Superior temporal gyrus (tissue), 1 donor: Measurements from ENCODE around the gene BABAM1.

Experiments used
- DNase-seq: peaks from one replicate; pipeline ENCODE4 v3.0.0-alpha.2; 2016; ENCODE audit errors: extremely low spot score

BABAM1 gene

DNA sequence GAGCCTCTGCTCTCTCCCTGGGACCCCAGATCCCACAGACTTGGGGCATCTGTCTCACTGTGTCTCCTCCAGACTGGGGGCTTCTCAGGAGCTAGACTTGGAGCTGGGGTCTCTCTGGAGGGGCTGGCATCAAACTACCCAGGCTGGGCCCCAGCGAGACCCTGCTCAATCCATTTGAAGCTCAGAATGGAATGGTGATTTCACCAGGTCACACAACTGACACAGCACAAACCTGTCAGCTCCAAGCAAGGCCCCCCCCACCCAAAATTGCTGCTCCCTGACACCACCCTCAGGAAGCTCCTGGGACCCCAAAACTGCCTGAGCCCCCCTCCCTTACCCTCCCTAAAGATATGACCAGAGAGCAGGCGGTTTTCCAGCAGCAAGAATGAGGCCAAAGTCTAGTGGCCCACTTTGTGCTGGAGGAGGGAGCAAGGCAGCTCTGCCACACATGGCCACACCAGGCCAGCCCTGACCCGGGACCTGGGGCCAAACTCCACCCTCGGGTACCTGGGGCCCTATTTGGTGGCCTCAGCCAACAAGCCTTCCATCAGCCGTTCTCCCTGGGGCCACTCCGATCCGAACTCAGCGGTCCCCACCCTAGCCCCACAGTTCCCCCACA, 23.9 kb upstream of the BABAM1 start:
- DNase-seq, result no peak

DNA sequence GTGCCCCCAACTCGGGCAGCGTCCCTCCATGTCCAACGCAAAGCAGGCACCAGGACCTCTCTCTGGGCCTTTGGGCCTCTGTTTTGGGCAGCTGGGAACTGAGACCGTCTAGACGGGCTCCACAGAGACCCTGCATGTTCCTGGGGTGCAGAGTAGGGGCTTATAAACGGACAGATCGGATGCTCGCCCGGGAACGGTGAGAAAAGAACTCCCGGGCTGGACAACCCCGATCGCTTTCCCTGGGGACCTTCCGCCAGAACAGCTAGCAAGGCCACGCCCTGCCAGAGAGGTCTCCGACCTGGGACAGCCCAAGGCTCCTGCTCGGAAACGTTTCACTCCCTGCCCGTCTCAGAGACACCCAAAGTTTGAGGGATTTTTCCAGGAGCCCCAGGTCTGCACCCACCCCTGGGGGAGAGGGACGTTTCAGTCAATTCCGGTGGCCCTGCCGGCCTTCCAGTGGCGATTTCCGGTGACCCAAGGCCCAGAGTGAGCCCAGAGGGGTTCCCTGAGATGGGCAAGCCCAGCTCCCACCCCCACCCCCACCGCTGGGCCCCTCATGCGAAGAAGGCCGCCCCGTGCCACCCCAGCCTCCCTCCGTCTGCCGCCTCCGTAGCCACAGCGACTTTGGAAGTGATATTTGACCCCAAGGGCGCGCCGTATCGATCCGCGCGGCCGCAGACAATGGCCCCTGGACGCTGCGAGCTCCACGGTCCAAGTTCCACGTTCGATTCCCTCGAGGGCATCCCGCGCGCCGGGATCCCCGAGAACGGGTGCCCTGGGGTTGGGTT, 23.2 kb upstream of the BABAM1 start:
- no peak for DNase-seq

DNA sequence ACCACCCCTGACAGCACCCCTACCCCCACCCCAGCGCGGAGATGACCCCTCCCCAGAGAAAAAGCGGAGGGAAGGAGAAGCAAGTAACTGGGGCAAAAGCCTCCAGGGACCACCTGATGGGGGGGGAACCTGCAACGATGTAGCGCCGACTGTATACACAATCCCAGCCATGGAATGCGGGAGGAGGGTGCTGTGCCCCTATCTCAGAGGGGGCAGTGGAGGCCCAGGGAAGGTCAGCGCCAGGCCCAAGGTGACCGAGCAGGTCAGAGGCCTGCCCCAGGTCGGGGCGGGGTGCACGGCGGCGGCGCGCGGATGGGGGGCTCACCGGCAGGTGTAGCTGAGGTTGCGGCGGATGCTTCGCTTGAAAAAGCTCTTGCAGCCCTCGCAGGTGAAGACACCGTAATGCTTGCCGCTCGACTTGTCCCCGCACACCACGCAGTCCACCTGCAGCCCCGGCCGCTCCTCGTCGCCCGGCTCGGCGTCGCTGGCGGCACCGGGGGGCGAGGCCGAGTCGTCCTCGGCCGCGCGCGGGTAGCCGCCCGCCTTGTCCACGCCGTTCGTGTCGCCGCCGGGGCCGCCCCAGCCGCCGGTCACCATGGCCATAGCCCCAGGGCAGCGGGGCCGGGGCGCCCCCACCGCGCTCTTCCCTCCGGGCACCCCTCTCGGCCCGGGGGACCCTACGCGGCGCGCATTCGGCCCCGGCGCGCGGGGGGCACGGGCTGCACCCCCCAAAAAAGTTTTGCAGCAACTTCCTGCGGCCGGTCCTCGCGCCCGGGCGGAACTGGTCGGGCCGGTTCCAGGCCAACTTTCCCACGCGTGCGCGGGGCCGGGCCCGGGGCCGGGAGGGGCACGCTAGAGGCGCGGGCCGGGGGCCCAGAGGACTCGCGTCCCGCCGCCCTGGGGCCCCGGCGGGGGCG, 22.4 kb upstream of the BABAM1 start:
- DNase-seq, result no peak

DNA sequence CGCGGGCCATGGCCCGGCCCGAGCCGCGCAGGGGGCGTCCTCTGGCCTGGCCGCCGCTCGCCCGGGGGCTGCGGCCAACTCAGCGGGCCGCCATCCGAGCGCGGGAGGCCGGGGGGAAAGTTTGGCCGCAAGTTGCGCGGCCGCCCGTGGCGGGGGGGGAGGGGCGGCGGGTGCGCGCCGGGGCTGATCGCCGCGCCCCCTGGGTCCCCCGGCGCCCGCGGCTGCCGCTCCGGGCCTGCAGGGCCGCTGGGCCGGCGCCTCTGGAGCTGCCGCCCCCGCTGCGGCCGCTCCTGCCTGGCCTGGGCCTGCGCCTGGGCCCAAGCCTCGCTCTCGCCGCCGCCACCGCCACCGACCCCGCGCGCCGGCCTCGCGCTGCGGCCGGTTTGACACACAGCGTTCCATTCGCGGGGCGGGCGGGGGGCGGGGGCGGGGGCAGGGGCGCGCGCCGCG, 21.7 kb upstream of the BABAM1 start, which contains the start of gene NR2F6:
Gene NR2F6 (minus strand): TSS at position 385 of the 450 bp plus-strand sequence. CDS start 699 bp downstream, outside the sequence.
- no peak for DNase-seq

DNA sequence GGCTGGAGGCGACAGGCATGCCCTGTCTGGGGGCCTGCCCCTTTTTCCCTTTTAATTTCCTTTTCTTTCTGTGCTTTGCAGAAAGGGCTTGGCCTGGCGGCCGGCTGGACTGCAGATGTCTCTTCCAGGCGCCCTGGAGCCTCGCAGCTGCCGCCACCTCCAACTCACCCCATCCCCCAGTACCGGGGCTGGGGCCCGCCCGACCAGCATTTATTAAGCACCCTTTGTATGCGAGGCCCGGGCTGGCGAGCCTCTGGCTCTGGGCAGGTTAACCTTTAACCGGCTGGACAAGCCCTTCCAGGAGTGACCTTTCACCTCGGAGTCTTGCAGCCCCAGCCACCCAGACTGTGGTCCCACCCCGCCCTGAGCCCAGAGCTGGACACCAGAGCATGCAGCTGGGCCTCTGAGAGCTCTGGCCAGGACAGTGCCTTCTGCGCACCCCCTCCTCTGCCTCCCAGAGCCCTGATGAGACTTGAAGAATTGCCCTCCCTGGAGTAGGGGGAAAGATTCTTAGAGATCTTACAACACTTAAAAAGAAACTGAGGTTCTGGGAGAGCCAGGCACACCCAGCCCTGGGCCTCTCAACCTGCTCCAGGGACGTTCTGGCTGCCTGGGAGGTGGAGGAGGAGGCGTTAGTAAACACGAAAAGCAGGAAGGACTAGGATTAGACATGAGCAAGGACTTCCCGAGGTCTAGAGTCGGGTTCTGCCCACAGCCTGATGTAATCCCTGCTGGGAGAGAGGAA, 20.4 kb upstream of the BABAM1 start:
- no peak for DNase-seq

DNA sequence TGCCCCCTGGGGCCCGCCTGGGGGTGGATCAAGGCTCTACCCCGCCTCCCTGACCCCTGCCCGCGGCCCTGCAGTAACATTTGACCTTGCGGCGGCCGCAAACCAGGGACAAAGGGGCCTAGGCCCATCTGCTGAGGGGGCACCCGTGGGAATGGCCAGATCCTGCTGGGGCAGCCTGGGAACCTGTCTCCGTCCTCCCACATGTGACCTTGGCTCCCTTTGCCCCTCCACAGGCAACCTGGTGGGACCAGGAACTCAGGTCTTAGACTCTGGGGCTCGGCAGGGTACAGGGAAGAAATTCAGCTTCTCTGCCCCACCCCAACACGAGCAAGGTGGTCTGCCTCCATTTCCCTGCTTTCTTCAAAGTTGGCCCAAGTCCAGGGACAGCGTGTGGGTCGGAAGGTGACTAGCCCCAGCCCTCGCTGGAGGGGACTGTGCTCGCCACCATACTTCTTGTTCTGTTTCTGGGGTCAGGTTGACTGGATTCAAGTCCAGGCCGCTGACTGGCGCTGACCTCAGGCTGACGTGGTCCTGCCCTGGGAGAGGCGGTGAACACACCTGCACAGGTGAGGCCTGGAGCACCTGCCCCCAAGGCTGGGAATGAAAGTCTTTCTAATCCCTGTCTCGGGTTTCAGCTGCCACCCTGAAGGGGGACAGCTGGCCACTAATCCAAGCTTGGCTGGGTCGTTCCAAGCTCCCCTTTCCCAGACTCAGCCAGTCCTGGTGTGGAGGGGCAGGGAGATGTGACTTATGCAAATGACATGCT, 19.0 kb upstream of the BABAM1 start:
- DNase-seq, result no peak

DNA sequence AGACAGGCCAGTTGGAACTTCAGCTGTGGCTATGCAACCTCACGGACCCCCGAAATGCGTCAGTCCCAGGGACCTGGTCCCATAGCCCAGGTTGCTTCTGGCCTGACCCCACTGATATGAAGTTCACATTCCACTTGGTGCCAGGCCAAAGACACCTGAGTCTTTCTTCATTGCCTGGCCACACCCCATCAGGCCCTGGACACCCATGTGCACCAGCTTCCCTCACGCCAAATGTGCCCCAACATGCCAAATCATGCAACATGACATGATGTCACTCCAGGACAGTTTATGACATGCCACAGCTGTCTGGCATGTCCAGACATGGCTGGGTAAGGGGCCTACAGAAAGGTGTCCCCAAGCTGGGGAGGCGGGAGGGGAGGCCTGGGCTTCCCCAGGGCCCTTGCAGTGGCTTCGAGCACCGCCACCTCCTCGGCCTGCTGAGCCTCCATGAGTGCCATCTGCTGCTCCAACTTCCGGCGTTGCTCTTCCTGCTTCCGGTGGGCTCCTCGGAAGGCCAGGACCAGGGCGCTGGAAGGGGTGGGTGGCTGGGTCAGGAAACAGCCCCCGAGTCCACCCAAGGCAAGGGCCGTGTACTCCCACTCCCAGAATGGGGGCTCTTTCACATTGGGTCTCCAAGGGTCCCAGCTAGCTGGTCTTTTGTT, 17.2 kb upstream of the BABAM1 start:
- DNase-seq, result no peak

DNA sequence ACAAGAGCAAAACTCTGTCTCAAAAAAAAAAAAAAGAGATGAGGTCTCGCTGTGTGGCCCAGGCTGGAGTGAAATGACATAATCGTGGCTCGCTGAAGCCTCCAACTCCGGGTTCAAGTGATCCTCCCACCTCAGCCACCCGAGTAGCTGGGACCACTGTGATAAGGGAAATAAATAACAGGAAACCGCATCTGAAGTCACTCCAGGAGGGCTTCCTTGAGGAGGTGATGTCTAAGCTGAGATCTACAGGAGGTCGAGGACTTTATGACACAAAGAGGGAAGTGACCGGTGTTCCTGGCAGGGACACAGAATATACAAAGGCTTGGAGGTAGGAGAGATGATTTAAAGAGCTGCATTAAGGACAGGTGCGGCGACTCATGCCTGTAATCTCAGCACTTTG, 12.6 kb upstream of the BABAM1 start:
- DNase-seq, result no peak

DNA sequence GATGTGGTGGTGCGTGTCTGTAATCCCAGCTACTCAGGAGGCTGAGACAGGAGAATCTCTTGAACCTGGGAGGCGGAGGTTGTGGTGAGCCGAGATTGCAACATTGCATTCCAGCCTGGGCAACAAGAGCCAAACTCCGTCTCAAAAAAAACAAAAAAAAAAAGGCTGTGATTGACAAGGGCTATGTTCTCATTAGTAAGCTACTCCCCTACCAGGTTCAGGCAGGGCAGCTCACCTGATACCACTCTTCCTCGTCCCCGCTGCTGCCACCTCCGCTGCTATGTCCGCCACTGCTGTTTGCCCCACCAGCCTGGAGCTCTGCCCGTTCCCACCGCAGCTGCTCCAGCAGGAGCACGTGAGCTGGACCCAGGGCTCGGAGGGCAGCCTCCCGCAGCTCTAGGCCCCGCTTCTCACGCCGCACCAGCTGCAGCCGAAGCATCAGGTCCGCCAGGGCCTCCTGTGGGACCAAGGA, 12.1 kb upstream of the BABAM1 start:
- DNase-seq, result no peak

DNA sequence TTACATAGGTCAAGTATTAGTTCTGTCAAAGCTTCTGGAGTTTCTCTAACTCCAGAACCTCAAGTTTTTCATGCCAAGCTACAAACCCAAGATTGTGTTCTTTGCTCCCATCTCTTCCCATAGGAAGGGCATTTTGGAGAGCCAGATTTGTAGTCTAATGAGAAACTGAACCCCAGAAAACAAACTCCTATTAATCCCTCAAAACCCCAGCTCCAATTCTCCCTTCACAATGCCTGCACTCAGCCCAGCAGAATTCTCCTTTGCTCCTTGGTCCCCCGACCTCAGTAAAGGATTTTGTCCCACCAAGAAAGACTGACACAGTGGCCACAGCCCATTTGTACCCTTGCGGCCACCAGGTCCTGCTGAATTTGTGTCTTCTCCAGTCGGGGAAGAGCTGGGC, 11.1 kb upstream of the BABAM1 start:
- DNase-seq, result no peak

DNA sequence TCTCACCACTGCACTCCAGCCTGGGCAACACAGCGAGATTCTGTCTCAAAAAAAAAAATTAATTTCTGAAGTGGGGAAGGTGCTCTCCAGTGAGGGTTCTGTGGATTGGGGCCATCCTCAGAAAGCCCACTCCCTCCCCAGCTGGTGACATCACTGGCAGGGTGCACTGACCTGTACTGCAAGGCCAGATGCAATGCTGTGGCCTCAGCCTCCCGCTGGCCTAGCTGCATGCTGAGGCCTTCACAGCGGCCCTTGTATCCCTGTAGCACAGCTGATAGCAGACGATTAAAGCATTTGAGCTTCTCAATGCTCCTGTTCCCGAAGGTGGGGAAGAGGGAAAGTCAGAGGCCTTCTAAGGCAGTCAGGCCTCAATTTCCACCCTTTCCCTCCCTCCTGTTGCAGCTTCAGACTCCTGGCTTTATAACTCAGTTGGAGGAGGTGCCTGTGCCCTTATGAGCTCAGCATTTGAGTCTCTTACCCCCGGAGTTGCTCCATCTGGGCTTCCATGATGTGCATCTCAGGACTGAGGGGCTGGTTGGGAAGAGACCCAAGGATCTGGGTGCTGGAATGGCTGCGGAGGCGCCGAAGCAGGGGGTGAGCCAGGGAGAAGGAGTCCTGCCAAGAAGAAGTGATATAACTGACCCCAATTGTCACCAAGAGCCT, 8.0 kb upstream of the BABAM1 start:
- DNase-seq, result no peak

DNA sequence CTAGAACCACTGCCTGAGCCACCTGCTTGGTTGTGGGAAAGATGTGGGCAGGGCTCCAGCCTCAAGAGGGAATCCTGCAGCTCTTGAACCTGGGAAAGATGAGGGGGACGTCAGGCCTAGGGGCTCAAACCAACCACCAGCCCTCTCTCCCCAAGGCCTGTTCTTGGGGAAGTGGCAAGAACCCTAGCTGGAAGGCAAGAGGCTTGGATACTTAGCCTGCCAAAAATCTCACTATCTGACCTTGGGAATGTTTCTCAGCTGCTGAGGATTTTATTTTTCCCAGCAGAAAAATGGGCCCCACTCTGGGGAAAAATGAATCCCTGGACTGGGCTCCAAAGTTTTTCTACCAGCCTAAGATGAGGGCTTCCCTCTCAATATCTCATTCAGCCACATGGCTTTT, 7.3 kb upstream of the BABAM1 start:
- DNase-seq, result no peak

DNA sequence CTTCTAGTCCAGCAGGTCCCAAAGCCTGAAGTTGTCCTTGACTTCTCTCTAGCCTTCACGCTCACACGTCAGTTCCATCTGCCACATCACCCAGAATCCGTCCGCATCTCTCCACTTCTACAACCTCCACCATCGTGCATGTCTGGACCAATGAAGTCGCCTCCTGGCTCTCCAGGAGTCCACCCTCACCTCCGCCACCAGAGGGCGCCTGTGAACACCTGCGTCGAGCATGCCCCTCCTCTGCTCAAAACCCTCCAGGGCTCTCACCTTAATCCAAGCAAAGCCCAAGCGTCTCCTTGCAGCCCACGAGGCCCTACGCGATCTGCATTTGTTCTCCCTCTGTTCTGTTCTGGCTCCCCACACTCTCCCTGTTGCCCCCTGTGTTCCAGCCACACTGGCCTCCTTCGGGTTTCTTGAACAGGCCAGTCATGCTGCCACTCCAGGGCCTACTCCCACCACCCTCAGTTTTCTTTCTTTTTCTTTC, 6.4 kb upstream of the BABAM1 start:
- DNase-seq, result peak; percentile 31

DNA sequence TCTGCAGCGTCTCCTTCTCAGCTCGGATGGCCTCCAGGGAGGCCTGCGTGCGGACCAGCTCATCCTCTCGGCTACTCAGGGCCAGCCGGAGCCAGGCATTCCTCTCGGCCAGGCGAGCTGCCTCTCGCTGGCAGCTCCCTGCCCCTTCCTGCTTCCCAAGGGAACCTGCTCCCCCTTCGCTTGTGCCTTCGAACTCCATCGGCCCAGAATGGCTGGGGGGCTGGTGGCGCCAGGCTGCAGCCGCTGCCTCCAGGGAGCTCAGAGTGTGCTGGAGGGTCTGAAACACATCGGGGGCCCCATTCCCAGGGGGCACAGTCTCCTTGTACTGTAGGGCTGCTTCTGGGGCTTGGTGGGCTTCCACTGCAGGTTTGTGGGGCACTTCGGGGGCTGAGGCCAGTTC, 4.7 kb upstream of the BABAM1 start:
- no peak for DNase-seq

DNA sequence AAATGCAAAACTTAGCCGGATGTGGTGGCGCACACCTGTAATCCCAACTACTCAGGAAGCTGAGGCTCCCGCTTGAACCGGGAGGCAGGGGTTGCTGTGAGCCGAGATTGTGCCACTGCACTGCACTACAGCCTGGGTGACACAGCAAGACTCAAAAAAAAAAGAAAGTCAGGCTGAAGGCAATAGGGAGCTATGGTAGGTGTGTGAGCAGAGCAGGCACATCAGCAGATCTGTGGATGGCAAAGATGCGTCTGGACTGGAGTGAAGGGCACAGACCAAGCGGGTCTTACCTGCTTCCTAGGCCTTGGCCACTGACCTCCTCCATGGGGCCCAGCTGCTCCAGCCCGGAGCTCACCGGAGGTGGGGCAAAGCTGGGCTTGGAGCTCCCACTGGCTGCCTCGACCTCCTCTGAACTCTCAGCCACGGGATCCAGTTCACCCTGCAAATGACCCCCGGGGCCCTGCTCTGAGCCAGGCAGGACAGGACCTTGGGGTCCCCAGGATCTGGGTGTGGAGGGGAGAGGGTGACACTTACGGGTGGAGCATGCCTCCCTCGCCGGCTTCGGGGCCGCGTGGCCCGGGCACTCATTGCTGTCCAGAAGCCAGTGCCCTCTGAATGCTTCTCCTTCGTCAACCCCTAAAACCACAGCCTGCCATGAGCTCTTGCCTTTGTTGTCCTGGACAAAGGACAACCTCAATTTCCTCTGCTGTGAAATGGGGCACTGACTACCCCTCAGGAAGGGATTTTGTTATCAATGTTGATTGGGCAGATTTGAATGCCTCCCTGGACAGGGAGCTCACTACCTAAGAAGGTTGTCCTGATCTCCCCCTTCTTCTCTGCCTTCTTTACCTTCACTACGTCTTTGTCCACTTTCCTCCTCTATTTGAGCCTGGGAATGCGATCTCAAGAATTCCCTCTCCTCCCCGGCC, 3.3 kb upstream of the BABAM1 start:
- no peak for DNase-seq

DNA sequence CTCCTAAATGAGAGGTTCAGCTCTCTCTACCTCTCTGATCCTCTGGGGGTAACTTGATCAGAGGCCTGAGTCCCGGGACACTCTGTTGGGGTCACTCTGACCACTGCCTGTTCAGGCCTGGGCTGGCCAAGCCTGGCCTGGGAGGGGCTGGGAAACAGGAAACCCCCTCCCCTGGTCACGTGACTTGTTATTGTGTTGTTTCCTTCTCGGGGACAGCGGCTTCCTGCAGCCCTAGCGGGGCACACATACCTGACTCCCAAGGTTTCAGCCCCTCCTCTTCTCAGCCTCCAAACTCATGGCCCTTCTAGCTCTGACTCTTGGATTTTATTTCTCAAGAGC, 2.6 kb upstream of the BABAM1 start, which contains the start of gene USHBP1:
Gene USHBP1 (minus strand): TSS at position 105 of the 339 bp plus-strand sequence. CDS start 446 bp downstream, outside the sequence.
- no peak for DNase-seq

DNA sequence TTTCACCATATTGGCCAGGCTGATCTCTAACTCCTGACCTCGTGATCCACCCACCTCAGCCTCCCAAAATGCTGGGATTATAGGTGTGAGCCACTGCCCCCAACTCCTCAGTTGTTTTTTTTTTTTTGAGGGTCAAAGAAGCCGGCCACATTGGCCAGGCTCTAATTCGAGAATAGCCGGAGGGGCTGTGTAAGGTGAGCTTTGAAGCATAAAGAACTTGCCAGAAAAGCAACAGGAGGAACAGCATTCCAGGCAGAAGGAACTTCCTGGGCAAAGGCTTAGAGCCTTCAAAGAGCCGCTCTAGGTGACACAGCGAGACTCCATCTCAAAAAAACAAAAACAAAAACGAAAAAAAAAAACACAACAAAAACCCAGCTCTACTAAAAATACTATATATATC, 1.2 kb upstream of the BABAM1 start:
- DNase-seq, result no peak

DNA sequence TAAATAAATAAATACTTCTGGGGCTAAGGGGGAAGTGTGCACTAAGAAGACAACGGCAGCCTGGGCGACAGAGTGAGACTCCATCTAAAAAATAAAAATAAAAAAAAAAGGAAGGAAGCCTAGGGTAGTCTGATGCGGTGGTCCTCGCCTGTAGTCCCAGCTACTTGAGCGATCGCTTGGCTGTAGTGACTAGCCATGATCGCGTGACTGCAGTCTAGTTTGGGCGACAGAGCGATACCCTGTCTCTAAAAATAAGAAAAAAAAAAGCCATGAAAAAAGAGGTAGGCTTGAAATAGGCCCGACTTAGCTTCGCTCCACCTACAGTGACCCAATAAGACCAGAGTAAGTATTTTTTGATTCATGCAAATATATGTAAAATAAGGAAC, 661 bp upstream of the BABAM1 start:
- DNase-seq, result no peak
